Loucy (cell line): Measurements from ENCODE around the gene PCK1.

Experiments
- H2AFZ ChIP-seq: fragments of 200-600 bp; sonication (generic); 2 replicates; pipeline ENCODE4 v1.6.0; 2016; ENCODE audit warnings: antibody characterized with exemption, mild to moderate bottlenecking, low read length, moderate library complexity
- H3F3A ChIP-seq: fragments of 200-600 bp; 2 replicates; pipeline ENCODE4 v1.6.0; 2016; ENCODE audit warnings: antibody characterized with exemption, low read depth, mild to moderate bottlenecking
- H3K27me3 ChIP-seq: fragments of 200-600 bp; sonication (generic); 2 replicates; pipeline ENCODE4 v1.6.1; 2014; ENCODE audit warnings: low read length, mild to moderate bottlenecking; ENCODE audit not compliant: insufficient read depth, poor library complexity, severe bottlenecking
- H3K36me3 ChIP-seq: fragments of 200-600 bp; sonication (generic); 2 replicates; pipeline ENCODE4 v1.6.1; 2016; ENCODE audit warnings: low read length; ENCODE audit not compliant: insufficient read depth
- H3K4me1 ChIP-seq: fragments of 200-600 bp; sonication (generic); 2 replicates; pipeline ENCODE4 v1.5.1; 2014; ENCODE audit warnings: low read length, mild to moderate bottlenecking; ENCODE audit not compliant: insufficient read depth, poor library complexity, severe bottlenecking
- H3K4me2 ChIP-seq: fragments of 200-600 bp; sonication (generic); 2 replicates; pipeline ENCODE4 v1.6.0; 2014; ENCODE audit warnings: antibody characterized with exemption, low read length, low read depth, mild to moderate bottlenecking; ENCODE audit not compliant: poor library complexity, severe bottlenecking
- H3K4me3 ChIP-seq: fragments of 200-600 bp; sonication (generic); 2 replicates; pipeline ENCODE4 v1.5.1; 2014; ENCODE audit warnings: low read length, mild to moderate bottlenecking, mixed read lengths; ENCODE audit not compliant: poor library complexity, severe bottlenecking
- H3K79me2 ChIP-seq: fragments of 200-600 bp; sonication (generic); 2 replicates; pipeline ENCODE4 v1.6.1; 2014; ENCODE audit warnings: low read length; ENCODE audit not compliant: insufficient read depth
- H3K9ac ChIP-seq: fragments of 200-600 bp; sonication (generic); 2 replicates; pipeline ENCODE4 v1.6.0; 2014; ENCODE audit warnings: mild to moderate bottlenecking, low read depth, low read length, moderate library complexity; ENCODE audit not compliant: poor library complexity, severe bottlenecking
- H3K9me2 ChIP-seq: fragments of 200-600 bp; sonication (generic); replicated peaks from 2 replicates; pipeline ENCODE4 v1.6.1; 2016; ENCODE audit warnings: low read depth, low read length, mixed read lengths
- H3K9me3 ChIP-seq: fragments of 200-600 bp; sonication (generic); 2 replicates; pipeline ENCODE4 v1.6.1; 2014; ENCODE audit warnings: mild to moderate bottlenecking, antibody characterized with exemption, low read length, low read depth; ENCODE audit not compliant: insufficient read depth
- H4K20me1 ChIP-seq: fragments of 200-600 bp; sonication (generic); 2 replicates; pipeline ENCODE4 v1.6.0; 2014; ENCODE audit warnings: antibody characterized with exemption, low read length, mild to moderate bottlenecking; ENCODE audit not compliant: insufficient read depth, poor library complexity, severe bottlenecking
- EZH2phosphoT487 ChIP-seq: fragments of 200-600 bp; IDR thresholded peaks from 2 replicates; pipeline ENCODE4 v1.6.1; 2018; ENCODE audit warnings: antibody characterized with exemption, mild to moderate bottlenecking, moderate library complexity, borderline replicate concordance
- TF ChIP-seq, protein P1 (sequence below): fragments of 200-600 bp; sonication (generic); conservative IDR thresholded peaks from 2 replicates; pipeline ENCODE4 v1.5.1; 2014; ENCODE audit warnings: mild to moderate bottlenecking, antibody characterized with exemption, low read length

PCK1 gene

DNA sequence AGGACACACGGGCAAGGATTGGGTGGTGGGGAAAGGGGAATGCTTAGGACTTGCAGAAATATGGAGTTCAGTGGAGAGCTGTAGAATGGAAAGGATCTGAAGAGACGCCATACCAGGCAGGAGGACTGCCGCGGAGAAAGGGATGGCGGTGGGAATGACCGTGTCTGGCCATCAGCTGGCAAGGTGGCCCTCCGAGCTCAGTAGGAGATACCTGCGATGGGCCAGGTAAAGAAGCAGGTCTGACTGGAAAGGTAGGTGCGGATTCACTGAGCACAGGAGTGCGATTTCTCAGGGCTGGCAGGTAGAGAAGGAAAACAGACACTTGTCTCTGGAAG lies 26.0 kb downstream of the PCK1 start:
- Histone ChIP-seq H3K79me2 (no peaks in the 10 kb centered on the region), H3K9ac (no peak overlapping the region), H3K4me2 (no peak overlapping the region), H3K9me2 (no peaks in the 10 kb centered on the region), H3F3A (no peaks in the 10 kb centered on the region), H2AFZ (no peak overlapping the region), H3K9me3 (no peaks in the 10 kb centered on the region), H3K36me3 (no peaks in the 10 kb centered on the region), H3K4me1 (no peaks in the 10 kb centered on the region), H4K20me1 (no peaks in the 10 kb centered on the region), H3K27me3 (no peaks in the 10 kb centered on the region), H3K4me3 (no peak overlapping the region)
- TF ChIP-seq, protein P1, sequence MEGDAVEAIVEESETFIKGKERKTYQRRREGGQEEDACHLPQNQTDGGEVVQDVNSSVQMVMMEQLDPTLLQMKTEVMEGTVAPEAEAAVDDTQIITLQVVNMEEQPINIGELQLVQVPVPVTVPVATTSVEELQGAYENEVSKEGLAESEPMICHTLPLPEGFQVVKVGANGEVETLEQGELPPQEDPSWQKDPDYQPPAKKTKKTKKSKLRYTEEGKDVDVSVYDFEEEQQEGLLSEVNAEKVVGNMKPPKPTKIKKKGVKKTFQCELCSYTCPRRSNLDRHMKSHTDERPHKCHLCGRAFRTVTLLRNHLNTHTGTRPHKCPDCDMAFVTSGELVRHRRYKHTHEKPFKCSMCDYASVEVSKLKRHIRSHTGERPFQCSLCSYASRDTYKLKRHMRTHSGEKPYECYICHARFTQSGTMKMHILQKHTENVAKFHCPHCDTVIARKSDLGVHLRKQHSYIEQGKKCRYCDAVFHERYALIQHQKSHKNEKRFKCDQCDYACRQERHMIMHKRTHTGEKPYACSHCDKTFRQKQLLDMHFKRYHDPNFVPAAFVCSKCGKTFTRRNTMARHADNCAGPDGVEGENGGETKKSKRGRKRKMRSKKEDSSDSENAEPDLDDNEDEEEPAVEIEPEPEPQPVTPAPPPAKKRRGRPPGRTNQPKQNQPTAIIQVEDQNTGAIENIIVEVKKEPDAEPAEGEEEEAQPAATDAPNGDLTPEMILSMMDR, result no peak

DNA sequence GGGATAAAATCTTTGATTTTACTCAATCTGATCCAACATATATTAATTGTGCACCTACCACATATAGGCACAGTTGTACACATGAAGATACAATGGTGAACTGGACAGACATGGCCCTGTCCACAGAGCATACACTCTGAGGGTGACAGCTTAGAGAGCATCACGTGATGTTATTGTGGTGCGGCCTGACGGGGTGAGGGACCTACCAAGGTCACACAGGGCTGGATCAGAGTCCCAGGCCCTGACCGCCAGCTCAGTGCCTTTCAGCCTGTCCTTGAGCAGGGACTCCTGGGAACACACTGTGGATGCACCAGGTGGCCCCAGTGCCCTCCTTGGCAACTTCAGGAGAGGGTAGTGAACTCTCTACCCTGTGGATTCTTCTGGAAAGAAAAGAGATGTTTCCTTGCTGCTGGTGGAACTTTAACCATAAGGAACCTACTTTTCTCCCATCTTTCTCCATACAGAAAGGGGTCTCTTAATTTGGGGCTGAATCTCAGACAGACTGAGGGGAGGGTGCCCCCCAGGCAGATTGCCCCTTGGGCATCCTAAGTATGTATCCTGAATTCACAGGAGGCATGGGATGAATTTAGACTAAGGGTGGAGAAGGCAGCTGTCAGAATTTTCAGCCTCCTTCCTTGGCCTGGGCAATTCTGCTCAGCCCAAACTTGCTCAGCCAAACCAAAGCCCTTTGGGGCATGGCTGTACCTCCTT lies 26.5 kb downstream of the PCK1 start:
- H2AFZ ChIP-seq, result no peak overlapping the region
- H3K4me2 ChIP-seq, result no peak overlapping the region
- H3K27me3 ChIP-seq, result no peaks in the 10 kb centered on the region
- H3K36me3 ChIP-seq, result no peaks in the 10 kb centered on the region
- no peak overlapping the region for H3K9ac ChIP-seq
- no peak overlapping the region for H3K4me3 ChIP-seq
- TF ChIP-seq, protein P1, result no peak
- no peak for TF ChIP-seq EZH2phosphoT487
- no peaks in the 10 kb centered on the region for H3K4me1 ChIP-seq
- H4K20me1 ChIP-seq, result no peaks in the 10 kb centered on the region
- no peaks in the 10 kb centered on the region for H3K9me2 ChIP-seq
- H3K79me2 ChIP-seq, result no peaks in the 10 kb centered on the region
- no peaks in the 10 kb centered on the region for H3K9me3 ChIP-seq
- H3F3A ChIP-seq, result no peaks in the 10 kb centered on the region

DNA sequence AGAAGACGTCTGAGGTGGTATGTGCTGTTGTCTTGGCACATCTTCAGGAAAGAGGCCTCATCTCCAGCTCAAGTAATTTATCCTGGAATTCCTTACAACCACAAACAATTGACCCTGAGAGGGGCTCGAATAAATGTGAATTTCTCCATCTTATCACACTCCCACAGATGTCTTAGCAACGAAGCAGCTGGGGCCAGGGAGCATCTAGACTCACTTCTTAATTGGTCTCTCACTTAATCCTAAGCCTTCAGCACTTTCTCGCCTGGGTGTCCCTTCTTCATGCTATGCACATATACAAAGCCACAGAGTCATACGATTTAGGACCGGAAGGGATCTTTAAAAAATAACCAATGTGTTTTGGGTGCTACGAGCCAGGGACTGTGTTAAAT lies 27.1 kb downstream of the PCK1 start:
- H2AFZ ChIP-seq, result no peak overlapping the region
- no peaks in the 10 kb centered on the region for H3F3A ChIP-seq
- no peak overlapping the region for H3K4me3 ChIP-seq
- H3K4me2 ChIP-seq, result no peak overlapping the region
- H3K9me2 ChIP-seq, result no peaks in the 10 kb centered on the region
- H4K20me1 ChIP-seq, result no peaks in the 10 kb centered on the region
- H3K9ac ChIP-seq, result no peak overlapping the region
- TF ChIP-seq, protein P1, result no peak
- TF ChIP-seq EZH2phosphoT487, result no peak
- no peaks in the 10 kb centered on the region for H3K9me3 ChIP-seq
- no peaks in the 10 kb centered on the region for H3K4me1 ChIP-seq
- no peaks in the 10 kb centered on the region for H3K36me3 ChIP-seq
- H3K27me3 ChIP-seq, result no peaks in the 10 kb centered on the region
- H3K79me2 ChIP-seq, result no peaks in the 10 kb centered on the region
